Hematopoietic multipotent progenitor cell treated with erythropoietin and hydrocortisone succinate and interleukin-3 and kit ligand, for 6 days (in vitro differentiated cells): Measurements from ENCODE around the gene MPZL2.

ENCODE experiments used
- DNase-seq: peaks from one replicate; pipeline ENCODE4 v3.0.0-alpha.2; 2015

The MPZL2 gene

DNA sequence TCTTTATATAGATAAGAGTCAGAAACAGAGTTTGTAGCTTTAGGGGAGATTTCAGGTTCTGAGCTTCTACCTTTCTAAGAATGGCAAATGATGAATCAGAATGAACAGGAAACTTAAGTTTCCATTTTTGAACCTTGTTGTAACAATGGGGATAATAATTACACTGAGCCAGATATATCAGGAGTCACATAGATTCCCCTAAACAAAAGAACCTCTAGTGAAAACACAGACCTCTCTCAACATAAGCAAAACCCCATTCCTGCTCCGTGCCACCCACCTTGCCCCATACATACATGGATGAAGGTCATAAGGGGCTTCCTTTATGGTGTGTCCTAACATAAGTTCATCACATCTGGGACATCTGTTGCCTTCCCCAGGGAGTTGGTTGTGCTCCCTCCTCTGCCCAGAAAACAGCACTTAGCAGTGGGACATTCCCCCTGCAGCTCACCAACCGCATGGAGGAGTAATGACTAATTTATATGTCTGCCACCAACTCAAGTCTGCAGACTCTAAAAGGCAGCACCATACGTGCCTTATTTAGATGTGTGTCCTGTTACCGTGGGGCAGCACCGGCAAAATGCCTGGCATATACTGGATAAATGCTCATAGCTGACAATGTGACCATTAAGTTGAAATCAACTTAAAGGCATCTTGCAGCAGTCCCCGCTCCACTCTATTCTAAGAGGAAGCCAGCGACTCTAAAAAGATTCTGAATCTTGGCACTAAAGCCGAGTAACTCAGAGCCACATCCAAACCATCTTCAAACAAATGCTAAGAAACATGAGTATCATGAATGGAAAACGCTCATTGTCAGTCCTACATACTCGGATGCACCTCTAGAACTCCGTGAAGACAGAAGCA lies 47.2 kb downstream of the MPZL2 start:
- no peak for DNase-seq

- DNase-seq = no peak
Observed at GRCh38 chr11:118215765-118216164, 48.3 kb downstream of the MPZL2 start.

DNA sequence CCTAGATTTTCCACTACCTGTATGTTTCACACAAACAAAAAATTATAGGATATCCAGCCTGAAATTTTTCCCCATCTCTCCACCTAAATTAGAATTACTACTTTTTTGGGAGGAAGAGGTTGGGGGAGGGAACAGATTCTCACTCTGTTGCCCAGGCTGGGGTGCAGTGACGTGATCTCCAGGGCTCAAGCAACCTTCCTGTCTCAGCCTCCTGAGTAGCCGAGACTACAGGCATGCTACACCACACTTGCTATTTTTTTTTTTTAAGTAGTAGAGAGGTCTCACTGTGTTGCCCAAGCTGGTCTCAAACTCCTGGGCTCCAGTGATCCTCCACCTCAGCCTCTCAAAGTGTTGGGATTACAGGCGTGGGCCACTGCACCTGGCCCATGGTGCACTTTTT lies 48.8 kb downstream of the MPZL2 start:
- DNase-seq = no peak

- peak; percentile 49 for DNase-seq
Observed at GRCh38 chr11:118214210-118214914, 49.7 kb downstream of the MPZL2 start.

DNA sequence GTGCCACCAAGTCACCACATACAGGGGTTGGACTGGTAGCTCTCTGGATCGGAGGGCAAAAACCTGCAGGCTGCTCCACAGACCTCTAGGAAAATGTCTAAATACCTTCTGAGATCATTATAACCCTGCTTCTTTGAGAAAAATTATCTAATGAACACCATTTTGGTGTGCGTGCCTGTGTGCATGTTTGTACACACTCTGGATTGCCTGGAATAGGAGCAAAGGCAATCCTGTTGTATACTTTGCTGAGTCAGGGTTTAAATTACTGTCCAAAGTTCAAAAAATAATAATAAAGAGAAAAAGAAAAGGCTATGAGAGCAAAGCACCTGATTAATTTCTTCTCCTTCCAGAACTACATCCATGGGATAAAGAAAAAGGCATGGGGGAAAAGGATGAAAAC lies 50.3 kb downstream of the MPZL2 start:
- DNase-seq = no peak

DNA sequence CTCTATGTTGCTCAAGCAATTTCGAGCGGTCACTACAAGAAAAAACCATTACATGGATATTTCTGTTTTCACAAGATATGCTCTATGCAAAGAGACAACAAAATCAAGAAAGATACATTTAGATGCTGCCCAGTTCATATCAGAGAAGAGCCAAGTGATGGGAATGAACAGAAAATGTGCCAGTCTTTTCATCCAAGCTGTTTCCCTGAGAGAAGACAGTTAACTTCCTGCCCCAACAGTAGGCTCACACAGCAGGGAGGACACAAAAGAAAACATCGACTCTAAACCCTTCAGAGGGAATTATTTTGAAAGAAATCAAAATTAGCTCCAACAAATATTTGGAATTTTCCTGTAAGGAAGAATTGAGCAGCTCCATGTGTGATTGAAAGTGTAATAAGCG lies 50.9 kb downstream of the MPZL2 start:
- no peak for DNase-seq

GRCh38 chr11:118212781-118213191 lies 51.3 kb downstream of the MPZL2 start:
- DNase-seq = peak; percentile 35

DNA sequence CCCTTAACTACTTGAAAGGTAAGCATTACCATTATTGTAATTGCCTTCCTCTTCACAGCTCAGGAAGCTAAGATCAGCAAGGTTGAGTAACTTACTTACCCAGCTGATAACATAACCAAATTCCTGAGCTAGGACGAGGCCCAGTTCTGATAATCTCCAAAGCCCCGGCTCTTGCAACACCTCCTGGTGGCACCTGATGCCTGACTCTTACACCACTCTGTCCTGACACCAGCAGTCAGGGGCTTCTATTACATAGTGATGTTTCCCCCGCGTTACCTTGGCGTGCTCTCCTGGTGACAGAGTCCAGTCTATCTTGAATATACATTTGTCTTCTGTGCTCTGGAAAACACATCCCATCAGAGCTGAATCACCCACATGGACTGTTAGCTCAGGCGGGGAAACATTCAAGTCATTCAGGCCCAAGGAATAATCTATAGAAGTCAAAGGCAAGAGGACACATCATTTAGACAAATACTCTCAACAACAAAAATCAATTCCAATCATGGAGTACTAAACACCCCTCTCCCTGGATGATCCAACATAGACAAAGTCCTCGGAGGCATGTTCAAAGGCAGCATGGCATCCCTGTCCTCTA lies 51.9 kb downstream of the MPZL2 start:
- no peak for DNase-seq

DNA sequence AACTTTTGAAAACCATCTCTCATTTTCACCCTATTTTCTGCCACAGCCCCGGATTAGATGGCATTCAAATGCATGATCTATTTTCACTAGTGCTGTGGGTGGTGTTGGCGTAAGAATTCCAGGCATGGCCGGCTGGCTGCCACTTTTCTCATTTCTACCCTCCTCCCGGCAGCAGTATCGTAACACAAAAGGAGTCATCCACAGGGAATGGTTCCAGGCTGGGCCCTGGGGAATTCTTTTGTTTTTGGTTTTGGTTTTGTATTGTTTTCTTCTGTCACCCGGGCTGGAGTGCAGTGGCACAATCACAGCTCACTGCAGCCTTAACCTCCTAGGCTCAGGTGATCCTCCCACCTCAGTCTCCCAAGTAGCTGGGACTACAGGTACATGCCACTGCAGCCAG lies 53.1 kb downstream of the MPZL2 start:
- no peak for DNase-seq

DNA sequence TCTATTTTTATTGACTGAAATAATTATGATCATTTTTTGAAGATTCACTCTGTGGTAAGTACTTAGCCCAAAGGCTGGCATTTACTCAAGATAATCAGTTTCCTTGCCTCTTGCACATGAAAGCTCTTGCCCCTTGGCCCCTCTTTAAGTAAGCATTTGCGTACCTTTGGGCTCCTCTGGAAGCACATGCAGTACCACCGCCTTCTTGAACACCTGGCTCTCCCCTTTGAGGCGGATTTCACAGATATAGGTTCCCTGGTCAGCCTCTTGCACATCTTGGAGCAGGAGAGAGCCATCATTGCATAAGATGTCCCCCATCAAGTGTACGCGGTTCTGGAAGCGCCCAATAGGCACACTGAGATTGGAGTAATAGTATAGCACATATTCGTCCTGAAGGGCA lies 53.8 kb downstream of the MPZL2 start:
- DNase-seq = no peak

GRCh38 chr11:118209033-118209432 lies 55.1 kb downstream of the MPZL2 start:
- no peak for DNase-seq

- no peak for DNase-seq
Observed at GRCh38 chr11:118207079-118207478, 57.0 kb downstream of the MPZL2 start.

- peak; percentile 65 for DNase-seq
Observed at GRCh38 chr11:118206391-118207031, 57.6 kb downstream of the MPZL2 start.

- no peak for DNase-seq
Observed at GRCh38 chr11:118205606-118206378, 58.3 kb downstream of the MPZL2 start.
